GM12891 (cell line): ENCODE results near the gene GUCA2B.

Experiments
- POLR2A ChIP-seq: IDR thresholded peaks from 2 replicates; pipeline ENCODE4 v1.6.1; 2011; ENCODE audit warnings: low read depth, low read length, control low read depth
- POLR2AphosphoS5 ChIP-seq: IDR thresholded peaks from 2 replicates; pipeline ENCODE4 v1.6.1; 2011; ENCODE audit warnings: low read depth, low read length, control low read depth
- POU2F2 ChIP-seq: IDR thresholded peaks from 2 replicates; pipeline ENCODE4 v1.6.1; 2011; ENCODE audit warnings: low read depth, mild to moderate bottlenecking, control low read depth, low read length, moderate library complexity
- SPI1 ChIP-seq: IDR thresholded peaks from 2 replicates; pipeline ENCODE4 v1.6.1; 2011; ENCODE audit warnings: low read depth, low read length, control low read depth
- TAF1 ChIP-seq: IDR thresholded peaks from 2 replicates; pipeline ENCODE4 v1.6.1; 2011; ENCODE audit warnings: low read depth, low read length, control low read depth

- no peak for TF ChIP-seq POLR2AphosphoS5
- TF ChIP-seq POLR2A: no peak
- no peak for TF ChIP-seq TAF1
- TF ChIP-seq POU2F2: no peak
- no peak for TF ChIP-seq SPI1
Observed at GRCh38 chr1:42128499-42128898, 24.7 kb upstream of the GUCA2B start.
